ENCODE measurements around the gene SAMD7.

SAMD7 gene

DNA sequence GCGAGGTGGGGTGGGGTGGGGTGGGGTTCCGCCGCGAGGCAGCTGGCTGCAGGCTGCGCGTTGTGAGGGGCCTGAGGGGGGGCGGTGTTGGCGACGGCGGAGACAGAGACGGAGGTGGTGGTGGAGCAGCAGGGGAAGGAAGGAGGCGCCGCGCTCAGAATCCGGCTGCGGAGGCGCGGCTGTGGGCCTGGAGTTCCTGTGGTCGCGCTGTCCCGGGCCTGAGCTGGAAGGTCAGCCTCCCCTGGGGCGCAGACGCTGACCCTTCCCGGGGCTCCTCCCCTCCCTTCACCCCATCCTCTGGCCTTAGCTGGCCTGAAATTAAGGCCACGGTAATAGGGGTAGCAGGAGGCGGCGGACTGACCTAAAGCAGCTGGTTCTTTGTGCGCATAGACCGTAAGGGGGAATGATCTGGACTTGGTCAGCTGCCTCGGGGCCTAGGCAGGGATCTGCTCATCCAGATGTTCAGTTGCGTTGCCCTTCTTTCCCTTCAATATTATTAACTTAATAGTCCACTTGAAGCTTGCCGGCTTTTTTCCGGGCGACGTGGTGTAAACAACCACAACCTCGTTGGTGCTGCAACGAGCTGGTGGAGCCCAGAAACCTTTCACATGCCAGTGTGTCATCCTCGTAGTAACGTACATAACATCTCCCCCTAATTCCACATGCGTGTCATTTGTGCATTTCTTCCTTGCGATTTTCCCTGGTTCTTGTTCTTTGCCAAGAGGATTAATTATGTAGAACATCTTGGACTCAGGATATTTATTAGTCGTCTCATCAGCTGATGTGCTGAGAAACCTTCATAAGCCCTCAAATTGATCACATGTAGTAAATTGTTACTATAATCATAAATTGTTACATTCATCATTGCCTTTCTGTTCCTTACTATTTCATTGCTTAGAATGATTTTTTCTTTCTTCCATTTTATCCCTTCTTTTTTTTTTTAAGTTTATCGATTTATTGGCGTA lies 55.9 kb downstream of the SAMD7 start (continued):
- TF ChIP-seq, protein P1, sequence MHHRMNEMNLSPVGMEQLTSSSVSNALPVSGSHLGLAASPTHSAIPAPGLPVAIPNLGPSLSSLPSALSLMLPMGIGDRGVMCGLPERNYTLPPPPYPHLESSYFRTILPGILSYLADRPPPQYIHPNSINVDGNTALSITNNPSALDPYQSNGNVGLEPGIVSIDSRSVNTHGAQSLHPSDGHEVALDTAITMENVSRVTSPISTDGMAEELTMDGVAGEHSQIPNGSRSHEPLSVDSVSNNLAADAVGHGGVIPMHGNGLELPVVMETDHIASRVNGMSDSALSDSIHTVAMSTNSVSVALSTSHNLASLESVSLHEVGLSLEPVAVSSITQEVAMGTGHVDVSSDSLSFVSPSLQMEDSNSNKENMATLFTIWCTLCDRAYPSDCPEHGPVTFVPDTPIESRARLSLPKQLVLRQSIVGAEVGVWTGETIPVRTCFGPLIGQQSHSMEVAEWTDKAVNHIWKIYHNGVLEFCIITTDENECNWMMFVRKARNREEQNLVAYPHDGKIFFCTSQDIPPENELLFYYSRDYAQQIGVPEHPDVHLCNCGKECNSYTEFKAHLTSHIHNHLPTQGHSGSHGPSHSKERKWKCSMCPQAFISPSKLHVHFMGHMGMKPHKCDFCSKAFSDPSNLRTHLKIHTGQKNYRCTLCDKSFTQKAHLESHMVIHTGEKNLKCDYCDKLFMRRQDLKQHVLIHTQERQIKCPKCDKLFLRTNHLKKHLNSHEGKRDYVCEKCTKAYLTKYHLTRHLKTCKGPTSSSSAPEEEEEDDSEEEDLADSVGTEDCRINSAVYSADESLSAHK (tag by site-specific recombination; IDR thresholded peaks at IDR 0.05): no peak
- TF ChIP-seq, protein P2, sequence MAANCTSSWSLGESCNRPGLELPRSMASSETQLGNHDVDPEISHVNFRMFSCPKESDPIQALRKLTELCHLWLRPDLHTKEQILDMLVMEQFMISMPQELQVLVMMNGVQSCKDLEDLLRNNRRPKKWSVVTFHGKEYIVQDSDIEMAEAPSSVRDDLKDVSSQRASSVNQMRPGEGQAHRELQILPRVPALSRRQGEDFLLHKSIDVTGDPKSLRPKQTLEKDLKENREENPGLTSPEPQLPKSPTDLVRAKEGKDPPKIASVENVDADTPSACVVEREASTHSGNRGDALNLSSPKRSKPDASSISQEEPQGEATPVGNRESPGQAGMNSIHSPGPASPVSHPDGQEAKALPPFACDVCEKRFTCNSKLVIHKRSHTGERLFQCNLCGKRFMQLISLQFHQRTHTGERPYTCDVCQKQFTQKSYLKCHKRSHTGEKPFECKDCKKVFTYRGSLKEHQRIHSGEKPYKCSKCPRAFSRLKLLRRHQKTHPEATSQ (tag by site-specific recombination; IDR thresholded peaks at IDR 0.05): peak; percentile 35; the same call in 1 of the 2 replicates
- peak; percentile 64 for TF ChIP-seq ZFHX2 (tag by site-specific recombination; conservative IDR thresholded peaks at IDR 0.05)
- TF ChIP-seq ZNF394 (tag by site-specific recombination; IDR thresholded peaks at IDR 0.05; ENCODE audit: borderline replicate concordance): peak; percentile 87
- TF ChIP-seq ZNF600 (tag by site-specific recombination; IDR thresholded peaks at IDR 0.05): peak; percentile 80
- peak; percentile 92 for TF ChIP-seq GLIS2 (tag by site-specific recombination; IDR thresholded peaks at IDR 0.05)
- TF ChIP-seq PRDM1 (tag by site-specific recombination; IDR thresholded peaks at IDR 0.05): no peak
- no peak for TF ChIP-seq HOXD13 (CRISPR knock-in tag; IDR thresholded peaks at IDR 0.05; ENCODE audit: borderline replicate concordance)
- TF ChIP-seq, protein P3, sequence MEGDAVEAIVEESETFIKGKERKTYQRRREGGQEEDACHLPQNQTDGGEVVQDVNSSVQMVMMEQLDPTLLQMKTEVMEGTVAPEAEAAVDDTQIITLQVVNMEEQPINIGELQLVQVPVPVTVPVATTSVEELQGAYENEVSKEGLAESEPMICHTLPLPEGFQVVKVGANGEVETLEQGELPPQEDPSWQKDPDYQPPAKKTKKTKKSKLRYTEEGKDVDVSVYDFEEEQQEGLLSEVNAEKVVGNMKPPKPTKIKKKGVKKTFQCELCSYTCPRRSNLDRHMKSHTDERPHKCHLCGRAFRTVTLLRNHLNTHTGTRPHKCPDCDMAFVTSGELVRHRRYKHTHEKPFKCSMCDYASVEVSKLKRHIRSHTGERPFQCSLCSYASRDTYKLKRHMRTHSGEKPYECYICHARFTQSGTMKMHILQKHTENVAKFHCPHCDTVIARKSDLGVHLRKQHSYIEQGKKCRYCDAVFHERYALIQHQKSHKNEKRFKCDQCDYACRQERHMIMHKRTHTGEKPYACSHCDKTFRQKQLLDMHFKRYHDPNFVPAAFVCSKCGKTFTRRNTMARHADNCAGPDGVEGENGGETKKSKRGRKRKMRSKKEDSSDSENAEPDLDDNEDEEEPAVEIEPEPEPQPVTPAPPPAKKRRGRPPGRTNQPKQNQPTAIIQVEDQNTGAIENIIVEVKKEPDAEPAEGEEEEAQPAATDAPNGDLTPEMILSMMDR (tag by site-specific recombination; IDR thresholded peaks at IDR 0.05): 0 out of 2 replicates have a peak, but pooled peaks have one; percentile 54

DNA sequence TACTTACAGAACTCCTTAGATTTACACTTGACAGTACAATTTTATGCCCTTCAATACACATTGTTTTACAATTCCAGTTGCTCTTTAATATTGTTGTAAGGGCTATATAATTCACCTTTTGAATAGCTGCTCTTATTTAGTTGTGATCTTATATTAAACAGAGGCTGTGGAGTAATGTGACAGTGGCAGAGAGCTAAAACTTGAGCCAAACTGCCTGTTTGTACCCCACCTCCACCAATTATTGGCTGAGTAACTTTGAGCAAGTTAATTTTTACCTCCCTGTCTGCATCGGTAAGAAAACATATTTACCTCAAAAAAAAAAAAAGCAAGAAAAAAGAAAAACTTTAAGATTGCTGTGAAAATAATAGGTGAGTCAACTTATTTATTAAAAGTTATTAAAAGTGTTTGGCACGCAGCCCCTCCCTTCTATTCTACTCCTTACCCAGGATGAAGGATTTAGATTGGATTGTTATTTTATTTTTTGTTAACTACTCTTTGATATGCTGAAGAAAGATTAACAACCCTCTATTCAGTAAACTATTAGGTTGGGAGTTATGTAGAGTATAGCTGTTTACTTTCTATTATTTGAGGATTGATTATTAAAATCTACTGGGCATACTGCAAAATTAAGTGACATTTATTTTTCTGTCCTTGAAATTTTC lies 57.0 kb downstream of the SAMD7 start:
- ChIA-PET POLR2A (no interaction called here), CTCF (interaction anchor here (0.6 to 1.0 kb wide), 2 partner anchors 69 to 105 kb away, joined by 3 read pairs; partner anchors contain the start of gene GPR160)
- Histone ChIP-seq H3K9me3 (ENCODE audit: control insufficient read depth, insufficient read depth, low read depth, low read length) (no peaks in the 10 kb centered on the region), H3K27ac (ENCODE audit: extremely low read depth, low read depth, low read length) (no peak overlapping the region), H3K4me1 (ENCODE audit: control insufficient read depth, insufficient read depth, low read length) (no peaks in the 10 kb centered on the region), H3K4me3 (ENCODE audit: low read depth, low read length) (peak overlapping the region; percentile 97), H3K36me3 (ENCODE audit: control insufficient read depth in 2 of 2, insufficient read depth in 1 of 2, low read length in 2 of 2) (peaks cover 0 to 9% of the 10 kb centered on the region in 2 experiments; a peak in 1 of 3 replicates)
- TF ChIP-seq ZNF404 (tag by site-specific recombination; IDR thresholded peaks at IDR 0.05): no peak
- TF ChIP-seq, protein P4, sequence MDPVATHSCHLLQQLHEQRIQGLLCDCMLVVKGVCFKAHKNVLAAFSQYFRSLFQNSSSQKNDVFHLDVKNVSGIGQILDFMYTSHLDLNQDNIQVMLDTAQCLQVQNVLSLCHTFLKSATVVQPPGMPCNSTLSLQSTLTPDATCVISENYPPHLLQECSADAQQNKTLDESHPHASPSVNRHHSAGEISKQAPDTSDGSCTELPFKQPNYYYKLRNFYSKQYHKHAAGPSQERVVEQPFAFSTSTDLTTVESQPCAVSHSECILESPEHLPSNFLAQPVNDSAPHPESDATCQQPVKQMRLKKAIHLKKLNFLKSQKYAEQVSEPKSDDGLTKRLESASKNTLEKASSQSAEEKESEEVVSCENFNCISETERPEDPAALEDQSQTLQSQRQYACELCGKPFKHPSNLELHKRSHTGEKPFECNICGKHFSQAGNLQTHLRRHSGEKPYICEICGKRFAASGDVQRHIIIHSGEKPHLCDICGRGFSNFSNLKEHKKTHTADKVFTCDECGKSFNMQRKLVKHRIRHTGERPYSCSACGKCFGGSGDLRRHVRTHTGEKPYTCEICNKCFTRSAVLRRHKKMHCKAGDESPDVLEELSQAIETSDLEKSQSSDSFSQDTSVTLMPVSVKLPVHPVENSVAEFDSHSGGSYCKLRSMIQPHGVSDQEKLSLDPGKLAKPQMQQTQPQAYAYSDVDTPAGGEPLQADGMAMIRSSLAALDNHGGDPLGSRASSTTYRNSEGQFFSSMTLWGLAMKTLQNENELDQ (tag by site-specific recombination; IDR thresholded peaks at IDR 0.05; ENCODE audit: low read depth): no peak
- TF ChIP-seq, protein P5, sequence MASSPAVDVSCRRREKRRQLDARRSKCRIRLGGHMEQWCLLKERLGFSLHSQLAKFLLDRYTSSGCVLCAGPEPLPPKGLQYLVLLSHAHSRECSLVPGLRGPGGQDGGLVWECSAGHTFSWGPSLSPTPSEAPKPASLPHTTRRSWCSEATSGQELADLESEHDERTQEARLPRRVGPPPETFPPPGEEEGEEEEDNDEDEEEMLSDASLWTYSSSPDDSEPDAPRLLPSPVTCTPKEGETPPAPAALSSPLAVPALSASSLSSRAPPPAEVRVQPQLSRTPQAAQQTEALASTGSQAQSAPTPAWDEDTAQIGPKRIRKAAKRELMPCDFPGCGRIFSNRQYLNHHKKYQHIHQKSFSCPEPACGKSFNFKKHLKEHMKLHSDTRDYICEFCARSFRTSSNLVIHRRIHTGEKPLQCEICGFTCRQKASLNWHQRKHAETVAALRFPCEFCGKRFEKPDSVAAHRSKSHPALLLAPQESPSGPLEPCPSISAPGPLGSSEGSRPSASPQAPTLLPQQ (tag by site-specific recombination; IDR thresholded peaks at IDR 0.05): no peak
- TF ChIP-seq SALL2 (tag by site-specific recombination; IDR thresholded peaks at IDR 0.05; ENCODE audit: borderline replicate concordance): no peak
- no peak for TF ChIP-seq REPIN1 (tag by site-specific recombination; IDR thresholded peaks at IDR 0.05; ENCODE audit: low read depth)
- TF ChIP-seq, protein P6, sequence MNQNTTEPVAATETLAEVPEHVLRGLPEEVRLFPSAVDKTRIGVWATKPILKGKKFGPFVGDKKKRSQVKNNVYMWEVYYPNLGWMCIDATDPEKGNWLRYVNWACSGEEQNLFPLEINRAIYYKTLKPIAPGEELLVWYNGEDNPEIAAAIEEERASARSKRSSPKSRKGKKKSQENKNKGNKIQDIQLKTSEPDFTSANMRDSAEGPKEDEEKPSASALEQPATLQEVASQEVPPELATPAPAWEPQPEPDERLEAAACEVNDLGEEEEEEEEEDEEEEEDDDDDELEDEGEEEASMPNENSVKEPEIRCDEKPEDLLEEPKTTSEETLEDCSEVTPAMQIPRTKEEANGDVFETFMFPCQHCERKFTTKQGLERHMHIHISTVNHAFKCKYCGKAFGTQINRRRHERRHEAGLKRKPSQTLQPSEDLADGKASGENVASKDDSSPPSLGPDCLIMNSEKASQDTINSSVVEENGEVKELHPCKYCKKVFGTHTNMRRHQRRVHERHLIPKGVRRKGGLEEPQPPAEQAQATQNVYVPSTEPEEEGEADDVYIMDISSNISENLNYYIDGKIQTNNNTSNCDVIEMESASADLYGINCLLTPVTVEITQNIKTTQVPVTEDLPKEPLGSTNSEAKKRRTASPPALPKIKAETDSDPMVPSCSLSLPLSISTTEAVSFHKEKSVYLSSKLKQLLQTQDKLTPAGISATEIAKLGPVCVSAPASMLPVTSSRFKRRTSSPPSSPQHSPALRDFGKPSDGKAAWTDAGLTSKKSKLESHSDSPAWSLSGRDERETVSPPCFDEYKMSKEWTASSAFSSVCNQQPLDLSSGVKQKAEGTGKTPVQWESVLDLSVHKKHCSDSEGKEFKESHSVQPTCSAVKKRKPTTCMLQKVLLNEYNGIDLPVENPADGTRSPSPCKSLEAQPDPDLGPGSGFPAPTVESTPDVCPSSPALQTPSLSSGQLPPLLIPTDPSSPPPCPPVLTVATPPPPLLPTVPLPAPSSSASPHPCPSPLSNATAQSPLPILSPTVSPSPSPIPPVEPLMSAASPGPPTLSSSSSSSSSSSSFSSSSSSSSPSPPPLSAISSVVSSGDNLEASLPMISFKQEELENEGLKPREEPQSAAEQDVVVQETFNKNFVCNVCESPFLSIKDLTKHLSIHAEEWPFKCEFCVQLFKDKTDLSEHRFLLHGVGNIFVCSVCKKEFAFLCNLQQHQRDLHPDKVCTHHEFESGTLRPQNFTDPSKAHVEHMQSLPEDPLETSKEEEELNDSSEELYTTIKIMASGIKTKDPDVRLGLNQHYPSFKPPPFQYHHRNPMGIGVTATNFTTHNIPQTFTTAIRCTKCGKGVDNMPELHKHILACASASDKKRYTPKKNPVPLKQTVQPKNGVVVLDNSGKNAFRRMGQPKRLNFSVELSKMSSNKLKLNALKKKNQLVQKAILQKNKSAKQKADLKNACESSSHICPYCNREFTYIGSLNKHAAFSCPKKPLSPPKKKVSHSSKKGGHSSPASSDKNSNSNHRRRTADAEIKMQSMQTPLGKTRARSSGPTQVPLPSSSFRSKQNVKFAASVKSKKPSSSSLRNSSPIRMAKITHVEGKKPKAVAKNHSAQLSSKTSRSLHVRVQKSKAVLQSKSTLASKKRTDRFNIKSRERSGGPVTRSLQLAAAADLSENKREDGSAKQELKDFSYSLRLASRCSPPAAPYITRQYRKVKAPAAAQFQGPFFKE (tag by site-specific recombination; IDR thresholded peaks at IDR 0.05; ENCODE audit: borderline replicate concordance): no peak

All from HEK293 (cell line).